Measurements from ENCODE around the gene C10orf90. TPM values are rescaled to one million over a fixed set of nuclear protein-coding genes. Genes with fewer than 3 reads are reported as not detected.

Gene C10orf90
- total and polyA plus RNA-seq, 2 donors: 0.27 to 0.38 TPM

DNA sequence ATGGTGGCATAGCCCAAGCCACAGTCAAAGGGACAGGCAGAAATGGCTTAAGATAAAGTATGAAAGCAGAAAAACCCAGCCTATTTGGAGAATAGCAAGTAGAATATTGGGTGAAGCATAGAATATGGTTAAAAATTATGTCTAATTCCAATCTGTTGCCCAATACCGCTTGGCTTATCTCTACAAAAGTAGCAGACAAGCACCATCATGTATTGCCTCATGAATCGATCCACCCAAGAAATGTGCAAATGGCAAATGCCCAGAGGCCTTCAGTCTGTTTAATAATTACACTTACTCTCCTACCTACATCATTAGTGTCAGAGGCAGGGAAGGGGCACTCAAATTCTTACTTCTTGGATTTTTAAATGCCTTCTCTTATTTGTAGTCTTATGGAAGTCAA lies 151.3 kb downstream of the C10orf90 start:
- no peaks in the 10 kb centered on the region for H3K9me3 ChIP-seq (ENCODE audit: control insufficient read depth in 2 of 2, insufficient read depth in 1 of 2, low read length in 1 of 2)
- H3K27ac ChIP-seq (ENCODE audit: low read depth in 1 of 2, low read length in 1 of 2): no peak overlapping the region
- DNase-seq (ENCODE audit: low read depth in 6 of 9, low spot score in 9 of 9): no peak
- 97% methylated on average over 2 of the region's 2 CpGs for WGBS
- no peaks in the 10 kb centered on the region for H3K4me1 ChIP-seq (ENCODE audit: control insufficient read depth in 2 of 2, insufficient read depth in 2 of 2, low read length in 2 of 2)
- H3K36me3 ChIP-seq (ENCODE audit: control insufficient read depth in 2 of 2, insufficient read depth in 2 of 2, low read length in 1 of 2): no peaks in the 10 kb centered on the region
- H3K4me3 ChIP-seq (ENCODE audit: low read length in 2 of 2): no peak overlapping the region
- H3K27me3 ChIP-seq (ENCODE audit: control insufficient read depth in 2 of 2, insufficient read depth in 1 of 2, low read length in 1 of 2): no peaks in the 10 kb centered on the region

DNA sequence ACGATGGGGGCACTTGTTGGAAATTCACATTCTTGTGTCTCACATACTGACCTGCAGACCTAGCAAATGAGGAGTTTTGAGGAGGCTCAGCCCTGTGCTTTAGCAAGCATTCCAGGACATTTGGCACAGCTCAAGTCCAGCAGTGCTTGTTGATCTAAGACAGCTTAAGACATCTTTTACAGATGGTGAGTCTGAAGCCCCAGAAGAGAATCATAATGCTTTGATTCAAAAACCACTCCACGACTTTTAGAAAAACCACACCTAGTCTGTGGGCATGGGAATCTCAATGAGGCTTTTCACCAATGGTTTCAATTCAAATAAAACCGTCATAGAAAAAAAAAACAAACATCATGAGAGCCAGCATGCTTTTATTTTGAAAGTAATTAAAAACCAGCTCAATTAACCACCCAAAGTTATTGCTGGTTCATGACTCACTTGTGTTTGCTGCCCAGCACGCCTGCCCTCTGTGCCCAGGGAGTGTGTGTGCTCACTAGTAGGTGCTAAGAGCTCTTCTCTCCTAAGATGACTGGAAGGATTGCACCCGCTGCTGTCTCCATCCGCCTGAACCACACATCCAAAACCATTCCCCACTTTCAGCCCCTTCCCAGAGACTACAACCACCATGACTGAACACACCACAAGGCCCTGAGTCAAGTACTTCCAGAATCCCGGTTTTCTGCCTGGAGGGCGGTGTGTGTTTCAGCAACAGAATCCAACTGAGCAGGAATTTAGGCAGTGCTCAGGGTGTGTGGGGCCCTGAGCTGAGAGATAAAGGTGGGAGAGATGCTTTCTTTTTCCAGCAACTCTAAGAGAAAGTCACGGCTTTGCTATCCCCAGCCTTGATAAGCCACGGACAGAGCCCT lies 152.0 kb downstream of the C10orf90 start:
- no peaks in the 10 kb centered on the region for H3K4me1 ChIP-seq (ENCODE audit: control insufficient read depth in 2 of 2, insufficient read depth in 2 of 2, low read length in 2 of 2)
- no peaks in the 10 kb centered on the region for H3K27me3 ChIP-seq (ENCODE audit: control insufficient read depth in 2 of 2, insufficient read depth in 1 of 2, low read length in 1 of 2)
- no peak overlapping the region for H3K27ac ChIP-seq (ENCODE audit: low read depth in 1 of 2, low read length in 1 of 2)
- H3K36me3 ChIP-seq (ENCODE audit: control insufficient read depth in 2 of 2, insufficient read depth in 2 of 2, low read length in 1 of 2): no peaks in the 10 kb centered on the region
- no peak for DNase-seq (ENCODE audit: low read depth in 6 of 9, low spot score in 9 of 9)
- H3K9me3 ChIP-seq (ENCODE audit: control insufficient read depth in 2 of 2, insufficient read depth in 1 of 2, low read length in 1 of 2): no peaks in the 10 kb centered on the region
- WGBS: 91% methylated on average over 10 of the region's 10 CpGs
- no peak overlapping the region for H3K4me3 ChIP-seq (ENCODE audit: low read length in 2 of 2)

DNA sequence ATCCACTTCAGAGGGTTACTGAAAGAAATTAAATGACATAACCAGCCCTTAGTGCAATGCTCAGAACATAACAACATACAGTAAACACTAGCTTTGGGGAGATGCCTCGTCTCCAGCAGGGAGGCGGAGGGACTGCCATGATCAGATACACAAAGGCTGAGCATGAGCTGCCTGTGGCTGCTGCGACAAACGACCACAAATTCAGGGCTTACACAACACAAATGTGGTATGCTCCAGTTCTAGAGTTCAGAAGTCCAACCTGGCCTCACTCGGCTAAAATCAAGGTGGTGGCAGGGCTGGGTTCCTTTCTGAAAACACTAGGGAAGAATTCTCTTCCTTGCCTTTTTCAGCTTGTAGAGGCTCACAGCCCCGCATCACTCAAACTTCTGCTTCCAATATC lies 154.0 kb downstream of the C10orf90 start:
- H3K36me3 ChIP-seq (ENCODE audit: control insufficient read depth in 2 of 2, insufficient read depth in 2 of 2, low read length in 1 of 2): no peaks in the 10 kb centered on the region
- 91% methylated on average over 6 of the region's 6 CpGs for WGBS
- H3K27ac ChIP-seq (ENCODE audit: low read depth in 1 of 2, low read length in 1 of 2): no peak overlapping the region
- H3K4me1 ChIP-seq (ENCODE audit: control insufficient read depth in 2 of 2, insufficient read depth in 2 of 2, low read length in 2 of 2): no peaks in the 10 kb centered on the region
- no peak for DNase-seq (ENCODE audit: low read depth in 6 of 9, low spot score in 9 of 9)
- H3K9me3 ChIP-seq (ENCODE audit: control insufficient read depth in 2 of 2, insufficient read depth in 1 of 2, low read length in 1 of 2): no peaks in the 10 kb centered on the region
- H3K27me3 ChIP-seq (ENCODE audit: control insufficient read depth in 2 of 2, insufficient read depth in 1 of 2, low read length in 1 of 2): no peaks in the 10 kb centered on the region
- H3K4me3 ChIP-seq (ENCODE audit: low read length in 2 of 2): no peak overlapping the region

DNA sequence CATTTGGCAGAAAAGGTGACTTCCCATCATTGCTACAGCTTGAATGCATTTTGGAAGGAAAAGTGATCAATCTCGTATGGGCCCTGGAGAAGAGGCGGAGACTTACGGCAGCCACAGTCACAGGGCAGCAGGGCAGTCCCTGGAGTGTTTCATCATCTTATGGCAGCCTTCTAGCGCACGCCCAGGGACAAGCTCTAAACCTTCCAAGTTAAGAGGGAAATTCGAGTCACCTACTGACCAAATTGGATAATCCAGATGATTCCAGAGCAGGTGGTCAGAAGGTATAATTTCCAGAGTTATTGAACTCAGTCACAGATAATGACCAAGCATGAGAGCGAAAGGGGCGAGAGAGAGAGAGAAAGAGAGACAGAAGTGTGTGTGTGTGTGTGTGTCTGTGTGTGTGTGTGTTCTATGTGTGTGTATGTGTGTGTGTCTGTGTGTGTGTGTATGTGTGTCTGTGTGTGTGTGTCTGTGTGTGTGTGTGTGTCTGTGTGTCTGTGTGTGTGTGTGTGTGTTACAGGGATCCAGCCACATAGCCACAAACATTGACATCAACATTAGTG lies 158.5 kb downstream of the C10orf90 start:
- Histone ChIP-seq H3K4me1 (ENCODE audit: control insufficient read depth in 2 of 2, insufficient read depth in 2 of 2, low read length in 2 of 2) (no peaks in the 10 kb centered on the region), H3K27ac (ENCODE audit: low read depth in 1 of 2, low read length in 1 of 2) (no peak overlapping the region), H3K27me3 (ENCODE audit: control insufficient read depth in 2 of 2, insufficient read depth in 1 of 2, low read length in 1 of 2) (no peaks in the 10 kb centered on the region), H3K4me3 (ENCODE audit: low read length in 2 of 2) (no peak overlapping the region), H3K9me3 (ENCODE audit: control insufficient read depth in 2 of 2, insufficient read depth in 1 of 2, low read length in 1 of 2) (no peaks in the 10 kb centered on the region), H3K36me3 (ENCODE audit: control insufficient read depth in 2 of 2, insufficient read depth in 2 of 2, low read length in 1 of 2) (no peaks in the 10 kb centered on the region)
- DNase-seq (ENCODE audit: low read depth in 6 of 9, low spot score in 9 of 9): no peak
- WGBS: 76% methylated on average over 8 of the region's 8 CpGs

DNA sequence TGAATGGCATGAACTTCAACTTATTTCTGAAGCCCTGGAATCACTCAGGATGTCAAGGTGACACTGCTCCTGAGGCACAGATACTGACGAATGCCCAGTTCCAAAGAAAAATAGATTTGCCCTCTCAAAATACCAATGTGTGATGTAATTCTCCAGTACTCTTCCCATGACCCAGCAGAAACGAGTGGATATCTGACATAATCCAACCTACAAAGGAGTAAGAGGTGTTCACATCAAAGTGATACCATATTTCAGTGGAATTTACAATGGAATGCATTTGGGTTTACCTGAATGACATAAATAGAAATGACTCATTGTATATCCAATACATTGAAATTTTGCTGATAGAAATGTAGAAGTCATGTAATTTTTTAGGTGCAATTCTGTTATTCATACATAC lies 161.3 kb downstream of the C10orf90 start:
- DNase-seq (ENCODE audit: low read depth in 6 of 9, low spot score in 9 of 9): no peak

DNA sequence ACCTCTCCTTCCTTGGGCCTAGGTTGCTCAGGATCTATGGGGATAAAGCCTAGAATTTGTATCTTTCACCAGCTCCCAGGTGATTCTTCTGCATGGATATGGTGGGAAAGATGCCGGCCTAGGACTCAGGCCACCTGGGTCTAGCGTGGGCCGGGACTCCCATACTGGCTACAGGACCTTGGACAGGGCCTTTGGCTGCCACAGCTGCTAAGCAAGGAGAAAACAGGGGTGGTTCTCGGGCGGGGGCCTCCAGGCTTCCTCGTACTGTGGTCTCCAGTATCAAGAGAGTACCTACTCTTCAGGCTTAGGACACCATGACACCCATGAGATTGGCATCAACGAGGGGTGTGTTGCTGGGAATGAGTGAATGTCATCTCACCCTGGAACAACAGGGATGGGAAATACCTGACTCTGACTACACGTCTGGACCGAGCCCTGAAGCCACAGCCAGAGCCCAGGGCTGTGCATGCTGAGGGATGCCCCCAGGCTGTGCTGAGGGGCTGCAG lies 161.9 kb downstream of the C10orf90 start:
- H3K4me1 ChIP-seq (ENCODE audit: control insufficient read depth in 2 of 2, insufficient read depth in 2 of 2, low read length in 2 of 2): no peaks in the 10 kb centered on the region
- no peak for DNase-seq (ENCODE audit: low read depth in 6 of 9, low spot score in 9 of 9)
- H3K27me3 ChIP-seq (ENCODE audit: control insufficient read depth in 2 of 2, insufficient read depth in 1 of 2, low read length in 1 of 2): no peaks in the 10 kb centered on the region
- no peak overlapping the region for H3K4me3 ChIP-seq (ENCODE audit: low read length in 2 of 2)
- no peaks in the 10 kb centered on the region for H3K36me3 ChIP-seq (ENCODE audit: control insufficient read depth in 2 of 2, insufficient read depth in 2 of 2, low read length in 1 of 2)
- H3K27ac ChIP-seq (ENCODE audit: low read depth in 1 of 2, low read length in 1 of 2): no peak overlapping the region
- WGBS: 74% methylated on average over 9 of the region's 9 CpGs
- no peaks in the 10 kb centered on the region for H3K9me3 ChIP-seq (ENCODE audit: control insufficient read depth in 2 of 2, insufficient read depth in 1 of 2, low read length in 1 of 2)

More for the DNA sequence above, 161.3 kb downstream of the C10orf90 start:
- no peaks in the 10 kb centered on the region for H3K27me3 ChIP-seq (ENCODE audit: control insufficient read depth in 2 of 2, insufficient read depth in 1 of 2, low read length in 1 of 2)
- H3K4me1 ChIP-seq (ENCODE audit: control insufficient read depth in 2 of 2, insufficient read depth in 2 of 2, low read length in 2 of 2): no peaks in the 10 kb centered on the region
- no peaks in the 10 kb centered on the region for H3K36me3 ChIP-seq (ENCODE audit: control insufficient read depth in 2 of 2, insufficient read depth in 2 of 2, low read length in 1 of 2)
- no peak overlapping the region for H3K4me3 ChIP-seq (ENCODE audit: low read length in 2 of 2)
- H3K9me3 ChIP-seq (ENCODE audit: control insufficient read depth in 2 of 2, insufficient read depth in 1 of 2, low read length in 1 of 2): no peaks in the 10 kb centered on the region
- H3K27ac ChIP-seq (ENCODE audit: low read depth in 1 of 2, low read length in 1 of 2): no peak overlapping the region
- WGBS: 85% methylated on average over 2 of the region's 2 CpGs

DNA sequence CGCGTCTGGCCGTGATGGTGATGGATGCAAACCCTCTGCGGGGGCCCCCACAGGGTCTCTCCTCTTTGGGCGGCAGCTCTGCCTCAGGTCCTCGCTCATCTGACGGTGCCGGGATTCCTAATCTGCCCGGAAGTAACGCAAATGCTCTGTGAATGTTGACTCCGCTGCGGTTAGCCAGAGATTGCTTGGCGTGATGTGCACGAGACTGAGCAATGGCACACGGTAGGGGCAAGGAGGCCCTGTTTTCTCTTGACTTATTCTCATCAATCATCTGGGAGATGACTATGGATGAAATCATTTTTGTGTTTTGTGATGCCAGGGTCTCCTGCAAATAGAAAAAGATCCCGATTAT lies 165.8 kb downstream of the C10orf90 start:
- H3K4me1 ChIP-seq (ENCODE audit: control insufficient read depth in 2 of 2, insufficient read depth in 2 of 2, low read length in 2 of 2): no peaks in the 10 kb centered on the region
- no peak overlapping the region for H3K4me3 ChIP-seq (ENCODE audit: low read length in 2 of 2)
- H3K27ac ChIP-seq (ENCODE audit: low read depth in 1 of 2, low read length in 1 of 2): no peak overlapping the region
- no peaks in the 10 kb centered on the region for H3K36me3 ChIP-seq (ENCODE audit: control insufficient read depth in 2 of 2, insufficient read depth in 2 of 2, low read length in 1 of 2)
- H3K27me3 ChIP-seq (ENCODE audit: control insufficient read depth in 2 of 2, insufficient read depth in 1 of 2, low read length in 1 of 2): no peaks in the 10 kb centered on the region
- H3K9me3 ChIP-seq (ENCODE audit: control insufficient read depth in 2 of 2, insufficient read depth in 1 of 2, low read length in 1 of 2): no peaks in the 10 kb centered on the region
- DNase-seq (ENCODE audit: low read depth in 6 of 9, low spot score in 9 of 9): no peak
- WGBS: 96% methylated on average over 16 of the region's 16 CpGs

DNA sequence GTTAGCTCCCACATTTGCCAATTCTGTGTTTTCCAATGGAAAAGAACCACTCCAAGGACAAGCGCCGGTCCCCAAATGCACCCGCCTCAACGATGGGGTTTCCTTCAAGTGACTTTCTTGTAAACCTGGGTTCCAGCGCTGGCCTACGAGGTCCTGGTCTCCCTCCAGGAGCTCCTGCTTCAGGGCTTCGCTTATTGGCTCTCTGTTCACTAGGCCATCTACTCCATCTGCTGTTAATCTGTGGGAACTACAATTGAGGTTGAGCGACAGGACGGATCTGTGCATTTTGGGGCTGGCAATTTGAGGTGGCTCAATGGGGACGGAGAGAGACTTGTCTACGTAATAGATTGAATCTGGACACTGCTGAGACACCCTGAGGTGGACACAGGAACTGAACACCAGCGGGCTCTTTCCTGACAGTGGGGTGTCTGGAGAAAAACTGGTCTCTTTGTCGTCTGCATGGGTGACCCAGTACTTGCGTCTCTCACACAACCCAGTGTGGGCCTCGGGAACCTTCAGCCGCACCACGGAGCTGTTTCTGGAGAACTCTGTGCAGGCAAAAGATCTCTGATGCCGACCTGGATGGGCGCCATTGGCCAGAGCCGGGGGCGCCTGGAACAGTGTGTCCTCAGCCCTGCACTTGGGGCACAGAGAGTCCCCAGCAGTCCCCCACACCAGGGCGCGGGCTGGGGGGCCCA lies 166.3 kb downstream of the C10orf90 start:
- H3K9me3 ChIP-seq (ENCODE audit: control insufficient read depth in 2 of 2, insufficient read depth in 1 of 2, low read length in 1 of 2): no peaks in the 10 kb centered on the region
- no peaks in the 10 kb centered on the region for H3K27me3 ChIP-seq (ENCODE audit: control insufficient read depth in 2 of 2, insufficient read depth in 1 of 2, low read length in 1 of 2)
- H3K27ac ChIP-seq (ENCODE audit: low read depth in 1 of 2, low read length in 1 of 2): no peak overlapping the region
- no peak overlapping the region for H3K4me3 ChIP-seq (ENCODE audit: low read length in 2 of 2)
- no peaks in the 10 kb centered on the region for H3K36me3 ChIP-seq (ENCODE audit: control insufficient read depth in 2 of 2, insufficient read depth in 2 of 2, low read length in 1 of 2)
- no peaks in the 10 kb centered on the region for H3K4me1 ChIP-seq (ENCODE audit: control insufficient read depth in 2 of 2, insufficient read depth in 2 of 2, low read length in 2 of 2)
- peak in 4 of 9 donors; percentile 1 to 36 (median 12) for DNase-seq (ENCODE audit: low read depth in 6 of 9, low spot score in 9 of 9)
- 68% methylated on average over 23 of the region's 23 CpGs for WGBS

Data from thymus (tissue), 11 donors.